Liver (tissue), 9 donors: Measurements from ENCODE around the gene PACC1. TPM values are rescaled to one million over a fixed set of nuclear protein-coding genes. Genes with fewer than 3 reads are reported as not detected.
A peak's percentile ranks its signal among the peaks of the same experiment; 100 is the strongest.

ENCODE experiments used
- DNase-seq: peaks from one replicate; pipeline ENCODE4 v3.0.0-alpha.2; 2017; ENCODE audit warnings: low spot score
- H3K27ac ChIP-seq, 2 donors: one replicate each; pipeline ENCODE4 v1.7.0; 2013; ENCODE audit warnings: inconsistent platforms in 2 of 2, low read length in 2 of 2, control low read depth in 1 of 2, low read depth in 1 of 2, mild to moderate bottlenecking in 1 of 2
- H3K27me3 ChIP-seq, 4 donors: one replicate each; pipeline versions ENCODE4 v1.6.1 to v1.7.0; 2013; ENCODE audit warnings: low read length in 3 of 4, inconsistent platforms in 1 of 4, mild to moderate bottlenecking in 1 of 4, moderate library complexity in 1 of 4; ENCODE audit not compliant: control insufficient read depth in 4 of 4, insufficient read depth in 4 of 4
- H3K36me3 ChIP-seq, 4 donors: one replicate each; pipeline versions ENCODE4 v1.6.1 to v1.7.0; 2013; ENCODE audit warnings: low read length in 3 of 4, mild to moderate bottlenecking in 3 of 4, low read depth in 1 of 4, moderate library complexity in 1 of 4; ENCODE audit not compliant: control insufficient read depth in 4 of 4, insufficient read depth in 3 of 4
- H3K4me1 ChIP-seq, 4 donors: one replicate each; pipeline versions ENCODE4 v1.6.1 to v1.7.0; 2013; ENCODE audit warnings: low read length in 3 of 4, mild to moderate bottlenecking in 3 of 4, moderate library complexity in 1 of 4; ENCODE audit not compliant: control insufficient read depth in 4 of 4, insufficient read depth in 4 of 4
- H3K4me3 ChIP-seq, 3 donors: one replicate each; pipeline versions ENCODE4 v1.6.1 to v1.7.0; 2013; ENCODE audit warnings: low read length in 3 of 3, control low read depth in 1 of 3, low read depth in 1 of 3, mild to moderate bottlenecking in 1 of 3
- H3K9ac ChIP-seq, 2 donors: one replicate each; pipeline ENCODE4 v1.7.0; 2013; ENCODE audit warnings: low read length in 2 of 2, mild to moderate bottlenecking in 2 of 2, moderate library complexity in 2 of 2, control low read depth in 1 of 2, low read depth in 1 of 2
- H3K9me3 ChIP-seq, 4 donors: one replicate each; pipeline versions ENCODE4 v1.6.1 to v1.7.0; 2013; ENCODE audit warnings: low read length in 3 of 4; ENCODE audit not compliant: control insufficient read depth in 4 of 4
- CTCF ChIP-seq: fragments of 150-350 bp; IDR thresholded peaks from 2 replicates; pipeline ENCODE4 v1.5.1; 2017; ENCODE audit warnings: improper control_type of control experiment, low read depth, low read length; ENCODE audit not compliant: missing input control
- EGR1 ChIP-seq, 2 donors: IDR thresholded peaks; 2 replicates each; pipeline ENCODE4 v1.6.1; 2016 to 2018; ENCODE audit warnings: antibody characterized with exemption in 2 of 2, low read depth in 2 of 2
- FOXA1 ChIP-seq: IDR thresholded peaks from 2 replicates; pipeline ENCODE4 v1.6.1; 2016; ENCODE audit warnings: antibody characterized with exemption
- FOXA2 ChIP-seq: IDR thresholded peaks from 2 replicates; pipeline ENCODE4 v1.6.1; 2016; ENCODE audit warnings: antibody characterized with exemption
- GABPA ChIP-seq, 2 donors: IDR thresholded peaks in 1 of 2; conservative IDR thresholded peaks in 1 of 2; 2 replicates each; pipeline ENCODE4 v1.6.1; 2016; ENCODE audit warnings: antibody characterized with exemption in 2 of 2, mild to moderate bottlenecking in 1 of 2, moderate library complexity in 1 of 2
- HNF4A ChIP-seq, 2 donors: conservative IDR thresholded peaks; 2 replicates each; pipeline ENCODE4 v1.6.1; 2016; ENCODE audit warnings: antibody characterized with exemption in 2 of 2, mild to moderate bottlenecking in 2 of 2
- HNF4G ChIP-seq: IDR thresholded peaks from 2 replicates; pipeline ENCODE4 v1.6.1; 2016; ENCODE audit warnings: antibody characterized with exemption
- JUND ChIP-seq, 2 donors: IDR thresholded peaks; 2 replicates each; pipeline ENCODE4 v1.6.1; 2016; ENCODE audit warnings: antibody characterized with exemption in 2 of 2
- MAX ChIP-seq: IDR thresholded peaks from 2 replicates; pipeline ENCODE4 v1.6.1; 2016; ENCODE audit warnings: antibody characterized with exemption
- NR2F2 ChIP-seq: IDR thresholded peaks from 2 replicates; pipeline ENCODE4 v1.6.1; 2016; ENCODE audit warnings: antibody characterized with exemption
- RAD21 ChIP-seq, 2 donors: IDR thresholded peaks; 2 replicates each; pipeline ENCODE4 v1.6.1; 2016; ENCODE audit warnings: antibody characterized with exemption in 2 of 2, mild to moderate bottlenecking in 2 of 2
- RXRA ChIP-seq, 2 donors: IDR thresholded peaks; 2 replicates each; pipeline ENCODE4 v1.6.1; 2017 to 2018; ENCODE audit warnings: antibody characterized with exemption in 2 of 2, mild to moderate bottlenecking in 1 of 2
- SP1 ChIP-seq: IDR thresholded peaks from 2 replicates; pipeline ENCODE4 v1.6.1; 2018; ENCODE audit warnings: antibody characterized with exemption, mild to moderate bottlenecking
- TAF1 ChIP-seq: conservative IDR thresholded peaks from 2 replicates; pipeline ENCODE4 v1.6.1; 2016; ENCODE audit warnings: antibody characterized with exemption, mild to moderate bottlenecking
- ZBTB33 ChIP-seq: IDR thresholded peaks from 2 replicates; pipeline ENCODE4 v1.6.1; 2016; ENCODE audit warnings: antibody characterized with exemption
- WGBS: extraction: QIAGEN DNeasy Blood & Tissue Kit; methylation state at CpG from one replicate; pipeline ENCODE4 v1.1.7; 2013; 5-methylcytosine and 5-hydroxymethylcytosine counted together
- polyA plus RNA-seq, 2 donors: library from polyadenylated mRNA; stranded (reverse) in 1 of 2; unstranded in 1 of 2; fragments of 200-250 nt in 1 of 2; fragments of >200 nt in 1 of 2; fragmentation: Nextera tagmentation in 1 of 2; extraction: Ambion mirVana in 1 of 2; gene quantifications; one replicate each; pipeline versions ENCODE4 v1.2.1 to v1.2.3, GENCODE V29; 2013 to 2015
- total RNA-seq, 2 donors: library from RNA; depleted of rRNA; stranded (reverse); fragments of >200 nt; gene quantifications; one replicate each; pipeline ENCODE4 v1.2.3, GENCODE V29; 2014
- TF ChIP-seq, protein P1 (sequence below): IDR thresholded peaks from 2 replicates; pipeline ENCODE4 v1.6.1; 2016; ENCODE audit warnings: antibody characterized with exemption
- TF ChIP-seq, protein P2 (sequence below): IDR thresholded peaks from 2 replicates; pipeline ENCODE4 v1.6.1; 2016; ENCODE audit warnings: antibody characterized with exemption, mild to moderate bottlenecking
- donor health status: healthy.
- donor health status: healthy.
- donor health status: healthy.
- donor health status: healthy.
- donor health status: healthy.

The PACC1 gene
- total and polyA plus RNA-seq, 4 donors: 1.4 to 3.4 (median 1.7) TPM

DNA sequence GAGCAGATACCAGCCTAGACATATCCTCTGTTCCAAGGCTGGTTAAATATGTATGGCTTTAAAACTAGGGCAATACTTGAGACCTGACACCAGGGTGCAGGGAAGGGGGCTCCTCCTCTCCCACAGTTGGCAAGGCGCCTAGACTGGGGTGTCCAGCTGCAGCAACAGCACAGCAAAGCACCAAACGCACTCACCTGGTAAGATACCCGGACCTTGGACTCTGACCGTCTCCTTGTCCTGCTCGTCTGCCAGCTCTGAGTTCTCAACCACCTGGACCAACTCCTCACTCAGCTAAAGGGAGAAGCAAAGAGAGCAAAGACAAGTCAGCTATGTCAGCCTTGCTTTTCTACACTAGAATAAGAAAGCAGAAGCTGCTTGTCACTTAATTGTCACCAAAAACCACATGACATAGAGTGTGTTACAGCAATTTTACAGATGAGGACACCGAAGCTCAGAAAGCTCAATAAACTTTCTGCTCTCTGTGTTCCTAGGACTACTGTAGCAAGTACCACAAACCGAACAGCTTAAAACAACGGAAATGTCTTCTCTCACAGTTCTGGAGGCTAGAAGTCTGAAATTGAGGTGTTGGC, 4.4 kb downstream of the PACC1 start:
- H3K36me3 ChIP-seq: peaks cover 0 to 4% (median 0%) of the 10 kb centered on the region in 4 donors
- TF ChIP-seq RXRA (IDR thresholded peaks at IDR 0.05) (no peak), HNF4A (conservative IDR thresholded peaks at IDR 0.05) (peak; percentile 27 to 61)
- 64% methylated on average over 8 of the region's 8 CpGs for WGBS
- peaks cover 0 to 19% (median 7%) of the 10 kb centered on the region in 4 donors for H3K4me1 ChIP-seq
- no peaks in the 10 kb centered on the region for H3K27me3 ChIP-seq
- no peak for DNase-seq
- no peak overlapping the region for H3K9ac ChIP-seq
- no peak overlapping the region for H3K4me3 ChIP-seq
- no peak overlapping the region for H3K27ac ChIP-seq
- no peaks in the 10 kb centered on the region for H3K9me3 ChIP-seq

GRCh38 chr1:212402666-212403321, 11.9 kb downstream of the PACC1 start:
- H3K9ac ChIP-seq: no peak overlapping the region
- TF ChIP-seq CTCF (no peak), GABPA (IDR thresholded peaks at IDR 0.05 in 1 of 2, conservative IDR thresholded peaks at IDR 0.05 in 1 of 2) (no peak), HNF4A (conservative IDR thresholded peaks at IDR 0.05) (no peak), SP1 (no peak), RXRA (IDR thresholded peaks at IDR 0.05) (no peak), MAX (no peak), FOXA2 (no peak), NR2F2 (no peak), HNF4G (no peak), RAD21 (IDR thresholded peaks at IDR 0.05) (no peak), ZBTB33 (no peak), JUND (IDR thresholded peaks at IDR 0.05) (no peak), EGR1 (IDR thresholded peaks at IDR 0.05; ENCODE audit: low read depth in 2 of 2) (no peak), FOXA1 (no peak), TAF1 (no peak)
- TF ChIP-seq, protein P1, sequence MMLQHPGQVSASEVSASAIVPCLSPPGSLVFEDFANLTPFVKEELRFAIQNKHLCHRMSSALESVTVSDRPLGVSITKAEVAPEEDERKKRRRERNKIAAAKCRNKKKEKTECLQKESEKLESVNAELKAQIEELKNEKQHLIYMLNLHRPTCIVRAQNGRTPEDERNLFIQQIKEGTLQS: no peak
- TF ChIP-seq, protein P2, sequence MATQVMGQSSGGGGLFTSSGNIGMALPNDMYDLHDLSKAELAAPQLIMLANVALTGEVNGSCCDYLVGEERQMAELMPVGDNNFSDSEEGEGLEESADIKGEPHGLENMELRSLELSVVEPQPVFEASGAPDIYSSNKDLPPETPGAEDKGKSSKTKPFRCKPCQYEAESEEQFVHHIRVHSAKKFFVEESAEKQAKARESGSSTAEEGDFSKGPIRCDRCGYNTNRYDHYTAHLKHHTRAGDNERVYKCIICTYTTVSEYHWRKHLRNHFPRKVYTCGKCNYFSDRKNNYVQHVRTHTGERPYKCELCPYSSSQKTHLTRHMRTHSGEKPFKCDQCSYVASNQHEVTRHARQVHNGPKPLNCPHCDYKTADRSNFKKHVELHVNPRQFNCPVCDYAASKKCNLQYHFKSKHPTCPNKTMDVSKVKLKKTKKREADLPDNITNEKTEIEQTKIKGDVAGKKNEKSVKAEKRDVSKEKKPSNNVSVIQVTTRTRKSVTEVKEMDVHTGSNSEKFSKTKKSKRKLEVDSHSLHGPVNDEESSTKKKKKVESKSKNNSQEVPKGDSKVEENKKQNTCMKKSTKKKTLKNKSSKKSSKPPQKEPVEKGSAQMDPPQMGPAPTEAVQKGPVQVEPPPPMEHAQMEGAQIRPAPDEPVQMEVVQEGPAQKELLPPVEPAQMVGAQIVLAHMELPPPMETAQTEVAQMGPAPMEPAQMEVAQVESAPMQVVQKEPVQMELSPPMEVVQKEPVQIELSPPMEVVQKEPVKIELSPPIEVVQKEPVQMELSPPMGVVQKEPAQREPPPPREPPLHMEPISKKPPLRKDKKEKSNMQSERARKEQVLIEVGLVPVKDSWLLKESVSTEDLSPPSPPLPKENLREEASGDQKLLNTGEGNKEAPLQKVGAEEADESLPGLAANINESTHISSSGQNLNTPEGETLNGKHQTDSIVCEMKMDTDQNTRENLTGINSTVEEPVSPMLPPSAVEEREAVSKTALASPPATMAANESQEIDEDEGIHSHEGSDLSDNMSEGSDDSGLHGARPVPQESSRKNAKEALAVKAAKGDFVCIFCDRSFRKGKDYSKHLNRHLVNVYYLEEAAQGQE: no peak
- no peaks in the 10 kb centered on the region for H3K4me1 ChIP-seq
- DNase-seq: no peak
- no peak overlapping the region for H3K27ac ChIP-seq
- H3K27me3 ChIP-seq: no peaks in the 10 kb centered on the region
- H3K36me3 ChIP-seq: peaks cover 0 to 1% (median 0%) of the 10 kb centered on the region in 4 donors
- 97% methylated on average over 7 of the region's 7 CpGs for WGBS
- H3K4me3 ChIP-seq: no peak overlapping the region
- H3K9me3 ChIP-seq: no peaks in the 10 kb centered on the region
